ENCODE results near the gene RAB3A. TPM values are rescaled to one million over a fixed set of nuclear protein-coding genes. Genes with fewer than 3 reads are reported as not detected.
A peak's percentile ranks its signal among the peaks of the same experiment; 100 is the strongest.

RAB3A gene
- total RNA-seq, 2 experiments from 2014 or later = 4.9 to 8.6 TPM

DNA sequence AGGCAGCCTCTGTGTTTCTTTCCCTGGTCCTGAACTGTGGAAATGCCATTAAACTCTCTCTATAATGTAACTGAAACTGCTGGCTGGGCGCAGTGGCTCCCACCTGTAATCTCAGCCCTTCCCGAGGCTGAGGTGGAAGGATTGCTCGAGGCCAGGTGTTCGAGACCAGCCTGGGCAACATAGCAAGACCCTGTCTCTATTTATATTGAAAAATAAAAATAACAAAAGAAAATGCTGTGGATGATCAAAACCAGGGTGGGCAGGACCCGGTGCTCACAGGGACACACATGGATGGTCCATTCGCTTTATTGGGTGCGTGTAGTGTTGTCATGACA lies 7.4 kb downstream of the RAB3A start:
- Histone ChIP-seq H3K4me3 (ENCODE audit: low read depth, low read length, poor library complexity, severe bottlenecking) (no peak overlapping the region), H3K36me3 (ENCODE audit: insufficient read depth, low read length) (peaks cover 55% of the 10 kb centered on the region), H3K9me3 (ENCODE audit: low read length) (no peaks in the 10 kb centered on the region), H3K27ac (ENCODE audit: low read depth, low read length, poor library complexity, severe bottlenecking) (no peak overlapping the region), H3K9me2 (ENCODE audit: insufficient read depth, low read length) (no peaks in the 10 kb centered on the region), H2AFZ (ENCODE audit: low read length) (no peak overlapping the region), H3K79me2 (ENCODE audit: insufficient read depth, low read depth, low read length) (peaks cover 10% of the 10 kb centered on the region; the same call in 1 of the 2 replicates), H4K20me1 (ENCODE audit: insufficient read depth, low read length) (0 out of 2 replicates have a peak, but pooled peaks cover 12% of the 10 kb centered on the region), H3K4me1 (ENCODE audit: insufficient read depth, low read length, poor library complexity, severe bottlenecking) (peaks cover 18% of the 10 kb centered on the region), H3K4me2 (ENCODE audit: low read length) (no peak overlapping the region)
- TF ChIP-seq, protein P1, sequence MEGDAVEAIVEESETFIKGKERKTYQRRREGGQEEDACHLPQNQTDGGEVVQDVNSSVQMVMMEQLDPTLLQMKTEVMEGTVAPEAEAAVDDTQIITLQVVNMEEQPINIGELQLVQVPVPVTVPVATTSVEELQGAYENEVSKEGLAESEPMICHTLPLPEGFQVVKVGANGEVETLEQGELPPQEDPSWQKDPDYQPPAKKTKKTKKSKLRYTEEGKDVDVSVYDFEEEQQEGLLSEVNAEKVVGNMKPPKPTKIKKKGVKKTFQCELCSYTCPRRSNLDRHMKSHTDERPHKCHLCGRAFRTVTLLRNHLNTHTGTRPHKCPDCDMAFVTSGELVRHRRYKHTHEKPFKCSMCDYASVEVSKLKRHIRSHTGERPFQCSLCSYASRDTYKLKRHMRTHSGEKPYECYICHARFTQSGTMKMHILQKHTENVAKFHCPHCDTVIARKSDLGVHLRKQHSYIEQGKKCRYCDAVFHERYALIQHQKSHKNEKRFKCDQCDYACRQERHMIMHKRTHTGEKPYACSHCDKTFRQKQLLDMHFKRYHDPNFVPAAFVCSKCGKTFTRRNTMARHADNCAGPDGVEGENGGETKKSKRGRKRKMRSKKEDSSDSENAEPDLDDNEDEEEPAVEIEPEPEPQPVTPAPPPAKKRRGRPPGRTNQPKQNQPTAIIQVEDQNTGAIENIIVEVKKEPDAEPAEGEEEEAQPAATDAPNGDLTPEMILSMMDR (conservative IDR thresholded peaks at IDR 0.05; ENCODE audit: low read length) = no peak
- TF ChIP-seq EZH2phosphoT487 (IDR thresholded peaks at IDR 0.05; ENCODE audit: borderline replicate concordance, low read depth, low read length) = no peak
- BruUV-seq (replicated peaks) = no TSS peak
- intact Hi-C loops (cut with micrococcal nuclease; ENCODE audit: unreplicated experiment) = no loop called here
- ChIA-PET CTCF (ENCODE audit: unreplicated experiment) (no interaction called here), POLR2A (no interaction called here)
- no peak for DNase-seq (ENCODE audit: low spot score)

DNA sequence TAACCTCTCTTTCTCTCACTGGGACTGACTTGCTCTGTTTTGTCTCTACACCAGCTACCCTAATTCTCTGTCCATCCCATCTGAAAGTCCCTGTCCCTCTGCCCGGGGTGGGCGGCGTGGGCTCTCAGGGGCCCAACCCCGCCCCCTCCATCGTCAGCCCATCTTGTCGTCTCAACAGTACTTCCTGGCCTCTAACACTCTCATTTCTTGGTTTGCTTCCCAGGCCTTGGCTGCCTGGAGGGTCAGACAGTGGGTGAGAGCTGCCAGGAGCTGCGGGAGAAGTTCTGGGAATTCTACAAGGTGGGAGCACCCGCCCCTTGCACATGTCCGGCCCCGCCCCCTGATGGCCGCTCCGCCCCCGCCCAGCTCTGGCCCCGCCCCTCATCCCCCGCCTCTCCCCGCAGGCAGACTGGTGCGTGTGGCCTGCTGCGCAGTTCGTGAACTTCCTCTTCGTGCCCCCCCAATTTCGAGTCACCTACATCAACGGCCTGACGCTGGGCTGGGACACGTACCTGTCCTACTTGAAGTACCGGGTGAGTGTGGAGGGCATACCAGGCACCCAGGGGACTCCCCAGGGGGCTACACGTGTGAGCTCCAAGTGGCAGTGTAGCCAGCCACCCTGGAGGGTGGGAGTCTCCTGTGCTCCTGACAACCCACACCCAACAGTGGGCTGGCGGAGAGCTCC lies 9.1 kb downstream of the RAB3A start:
- no TSS peak for BruUV-seq (replicated peaks)
- intact Hi-C loops (cut with micrococcal nuclease; ENCODE audit: unreplicated experiment) = no loop called here
- ChIA-PET POLR2A (interaction anchor here (0.8 kb wide), 1 partner anchor 10 kb away, joined by 3 read pairs; no protein-coding TSS in a partner anchor), CTCF (ENCODE audit: unreplicated experiment) (interaction anchor here (0.6 kb wide), 2 partner anchors 59 to 371 kb away, joined by 4 to 5 read pairs; no protein-coding TSS in a partner anchor)
- Histone ChIP-seq H3K4me3 (ENCODE audit: low read depth, low read length, poor library complexity, severe bottlenecking) (peak overlapping the region; percentile 97), H3K79me2 (ENCODE audit: insufficient read depth, low read depth, low read length) (peaks cover 8% of the 10 kb centered on the region; the same call in 1 of the 2 replicates), H4K20me1 (ENCODE audit: insufficient read depth, low read length) (0 out of 2 replicates have a peak, but pooled peaks cover 12% of the 10 kb centered on the region), H3K27ac (ENCODE audit: low read depth, low read length, poor library complexity, severe bottlenecking) (peak overlapping the region; percentile 53), H3K9me2 (ENCODE audit: insufficient read depth, low read length) (no peaks in the 10 kb centered on the region), H3K36me3 (ENCODE audit: insufficient read depth, low read length) (peaks cover 39% of the 10 kb centered on the region), H2AFZ (ENCODE audit: low read length) (peak overlapping the region; percentile 11; the same call in 1 of the 2 replicates), H3K9me3 (ENCODE audit: low read length) (no peaks in the 10 kb centered on the region), H3K4me1 (ENCODE audit: insufficient read depth, low read length, poor library complexity, severe bottlenecking) (peaks cover 26% of the 10 kb centered on the region), H3K4me2 (ENCODE audit: low read length) (peak overlapping the region; percentile 89)
- TF ChIP-seq, protein P1 (conservative IDR thresholded peaks at IDR 0.05; ENCODE audit: low read length) = no peak
- TF ChIP-seq EZH2phosphoT487 (IDR thresholded peaks at IDR 0.05; ENCODE audit: borderline replicate concordance, low read depth, low read length) = no peak
- DNase-seq (ENCODE audit: low spot score) = peak; percentile 66

DNA sequence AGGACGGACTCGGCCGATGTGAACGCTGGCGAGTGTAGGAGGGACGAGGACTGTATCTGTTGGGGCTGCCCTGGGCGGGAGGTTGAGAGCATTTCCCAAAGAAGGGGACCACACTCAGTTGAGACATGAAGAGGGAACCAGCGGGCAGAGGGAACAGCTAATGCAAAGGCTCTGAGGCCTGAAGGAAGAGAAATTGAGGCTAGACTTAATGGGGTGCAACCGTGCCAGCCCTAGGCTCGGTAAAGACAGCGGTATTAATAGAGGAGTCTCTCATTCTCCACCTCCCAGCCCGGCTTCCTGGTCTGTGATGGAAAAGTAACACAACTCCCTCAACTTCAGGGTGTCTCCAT lies 9.7 kb downstream of the RAB3A start:
- H4K20me1 ChIP-seq (ENCODE audit: insufficient read depth, low read length) = 0 out of 2 replicates have a peak, but pooled peaks cover 12% of the 10 kb centered on the region
- intact Hi-C loops (cut with micrococcal nuclease; ENCODE audit: unreplicated experiment) = no loop called here
- TF ChIP-seq EZH2phosphoT487 (IDR thresholded peaks at IDR 0.05; ENCODE audit: borderline replicate concordance, low read depth, low read length) = no peak
- TF ChIP-seq, protein P1 (conservative IDR thresholded peaks at IDR 0.05; ENCODE audit: low read length) = no peak
- BruUV-seq (replicated peaks) = no TSS peak
- H2AFZ ChIP-seq (ENCODE audit: low read length) = peak overlapping the region; percentile 11; the same call in 1 of the 2 replicates
- H3K4me2 ChIP-seq (ENCODE audit: low read length) = peak overlapping the region; percentile 89
- ChIA-PET POLR2A (interaction anchor here (0.8 kb wide), 1 partner anchor 11 kb away, joined by 3 read pairs; no protein-coding TSS in a partner anchor), CTCF (ENCODE audit: unreplicated experiment) (interaction anchor here (1.3 kb wide), 1 partner anchor 23 kb away, joined by 3 read pairs; no protein-coding TSS in a partner anchor)
- H3K4me3 ChIP-seq (ENCODE audit: low read depth, low read length, poor library complexity, severe bottlenecking) = peak overlapping the region; percentile 97
- no peaks in the 10 kb centered on the region for H3K9me2 ChIP-seq (ENCODE audit: insufficient read depth, low read length)
- peak overlapping the region; percentile 53 for H3K27ac ChIP-seq (ENCODE audit: low read depth, low read length, poor library complexity, severe bottlenecking)
- peaks cover 34% of the 10 kb centered on the region for H3K36me3 ChIP-seq (ENCODE audit: insufficient read depth, low read length)
- H3K4me1 ChIP-seq (ENCODE audit: insufficient read depth, low read length, poor library complexity, severe bottlenecking) = peaks cover 26% of the 10 kb centered on the region
- no peak for DNase-seq (ENCODE audit: low spot score)
- no peaks in the 10 kb centered on the region for H3K9me3 ChIP-seq (ENCODE audit: low read length)
- H3K79me2 ChIP-seq (ENCODE audit: insufficient read depth, low read depth, low read length) = peaks cover 8% of the 10 kb centered on the region; the same call in 1 of the 2 replicates
